Esophagus squamous epithelium (tissue), 5 donors: ENCODE results near the gene ATP5MC2. TPM values are rescaled to one million over a fixed set of nuclear protein-coding genes. Genes with fewer than 3 reads are reported as not detected.

Experiments used
- DNase-seq: peaks from one replicate; lab custom pipeline; 2025; lab: John Stamatoyannopoulos, UW
- H3K27ac ChIP-seq, 4 donors: fragments of 200-600 bp; sonication (generic); one replicate each; pipeline ENCODE4 v1.5.1; 2016 to 2019; ENCODE audit warnings: mild to moderate bottlenecking in 1 of 4
- H3K27me3 ChIP-seq, 4 donors: fragments of 200-600 bp; sonication (generic); 1 replicate in 3 of 4; 2 replicates in 1 of 4; pipeline versions ENCODE4 v1.5.1 to v1.6.0; 2017 to 2021; ENCODE audit warnings: antibody characterized with exemption in 1 of 4
- H3K36me3 ChIP-seq, 3 donors: fragments of 200-600 bp; sonication (generic); one replicate each; pipeline ENCODE4 v1.5.1; 2016 to 2019
- H3K4me1 ChIP-seq, 3 donors: fragments of 200-600 bp; sonication (generic); one replicate each; pipeline ENCODE4 v1.5.1; 2017 to 2019
- H3K4me3 ChIP-seq, 4 donors: fragments of 200-600 bp; sonication (generic); 1 replicate in 3 of 4; 2 replicates in 1 of 4; pipeline ENCODE4 v1.5.1; 2016 to 2019; ENCODE audit warnings: mild to moderate bottlenecking in 2 of 4, moderate library complexity in 1 of 4
- H3K9me3 ChIP-seq, 3 donors: fragments of 200-600 bp; sonication (generic); one replicate each; pipeline ENCODE4 v1.5.1; 2016 to 2019
- POLR2A ChIP-seq, 4 donors: fragments of 450-650 bp; IDR thresholded peaks; one replicate each; pipeline ENCODE4 v1.6.1; 2017; ENCODE audit warnings: antibody characterized with exemption in 4 of 4, mild to moderate bottlenecking in 4 of 4, moderate library complexity in 3 of 4
- WGBS, 2 donors: methylation state at CpG; one replicate each; pipeline ENCODE4 v1.1.5; 2018; 5-methylcytosine and 5-hydroxymethylcytosine counted together
- intact Hi-C: fragments of 100-400 bp; cut with DNase I; formaldehyde crosslinking; loops from one replicate; pipeline ENCODE4 v1.15.0; 2022
- total RNA-seq, 4 donors: library from RNA; depleted of rRNA; stranded (reverse); fragments of >200 nt; gene quantifications; one replicate each; pipeline ENCODE4 v1.1.0, GENCODE V29; 2016
- TF ChIP-seq, protein P1 (sequence below), 6 experiments: fragments of 450-650 bp in 4 of 6; fragments of 200-600 bp in 2 of 6; sonication (generic) in 2 of 6; IDR thresholded peaks; one replicate each; pipeline ENCODE4 v1.5.1; 2016 to 2019; ENCODE audit warnings: antibody characterized with exemption in 6 of 6, mild to moderate bottlenecking in 4 of 6, moderate library complexity in 4 of 6
- donor health status: DM: yes; HTN: yes; CAD: no.

Gene ATP5MC2
- total RNA-seq, 4 donors from 2014 or later = 240 to 303 (median 268) TPM

DNA sequence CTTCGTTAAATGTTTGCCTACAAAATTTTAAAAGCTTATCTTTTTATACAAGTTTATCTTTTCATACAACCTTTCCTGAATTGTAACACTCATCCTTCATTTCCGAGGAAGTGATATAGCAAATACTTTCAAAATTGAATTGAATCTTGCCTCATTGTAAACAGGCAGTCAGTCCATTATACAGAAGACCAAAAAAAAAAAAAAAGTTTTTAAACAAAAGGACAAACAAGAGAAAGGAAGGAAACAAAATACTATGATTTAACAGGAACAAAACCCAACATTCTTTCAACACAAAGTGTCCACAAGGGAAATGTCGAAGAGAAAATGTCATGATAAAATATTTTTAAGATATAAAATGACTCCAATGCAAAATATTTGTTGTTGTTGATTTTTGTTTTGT is 58.2 kb downstream of the ATP5MC2 start:
- no peak for TF ChIP-seq POLR2A (IDR thresholded peaks at IDR 0.05)
- TF ChIP-seq, protein P1, sequence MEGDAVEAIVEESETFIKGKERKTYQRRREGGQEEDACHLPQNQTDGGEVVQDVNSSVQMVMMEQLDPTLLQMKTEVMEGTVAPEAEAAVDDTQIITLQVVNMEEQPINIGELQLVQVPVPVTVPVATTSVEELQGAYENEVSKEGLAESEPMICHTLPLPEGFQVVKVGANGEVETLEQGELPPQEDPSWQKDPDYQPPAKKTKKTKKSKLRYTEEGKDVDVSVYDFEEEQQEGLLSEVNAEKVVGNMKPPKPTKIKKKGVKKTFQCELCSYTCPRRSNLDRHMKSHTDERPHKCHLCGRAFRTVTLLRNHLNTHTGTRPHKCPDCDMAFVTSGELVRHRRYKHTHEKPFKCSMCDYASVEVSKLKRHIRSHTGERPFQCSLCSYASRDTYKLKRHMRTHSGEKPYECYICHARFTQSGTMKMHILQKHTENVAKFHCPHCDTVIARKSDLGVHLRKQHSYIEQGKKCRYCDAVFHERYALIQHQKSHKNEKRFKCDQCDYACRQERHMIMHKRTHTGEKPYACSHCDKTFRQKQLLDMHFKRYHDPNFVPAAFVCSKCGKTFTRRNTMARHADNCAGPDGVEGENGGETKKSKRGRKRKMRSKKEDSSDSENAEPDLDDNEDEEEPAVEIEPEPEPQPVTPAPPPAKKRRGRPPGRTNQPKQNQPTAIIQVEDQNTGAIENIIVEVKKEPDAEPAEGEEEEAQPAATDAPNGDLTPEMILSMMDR (IDR thresholded peaks at IDR 0.05) = no peak
- intact Hi-C loops = no loop called here
- 42 to 47% methylated on average over 3 of the region's 3 CpGs for WGBS, 2 donors
- Histone ChIP-seq H3K4me1 (peaks cover 15 to 94% (median 34%) of the 10 kb centered on the region in 3 donors), H3K36me3 (peaks cover 0 to 18% (median 0%) of the 10 kb centered on the region in 3 donors), H3K27me3 (no peaks in the 10 kb centered on the region), H3K9me3 (no peaks in the 10 kb centered on the region), H3K4me3 (peak overlapping the region in 2 of 4 donors; percentile 0 to 34), H3K27ac (peak overlapping the region in 2 of 4 donors; percentile 45 to 52)
- no peak for DNase-seq

DNA sequence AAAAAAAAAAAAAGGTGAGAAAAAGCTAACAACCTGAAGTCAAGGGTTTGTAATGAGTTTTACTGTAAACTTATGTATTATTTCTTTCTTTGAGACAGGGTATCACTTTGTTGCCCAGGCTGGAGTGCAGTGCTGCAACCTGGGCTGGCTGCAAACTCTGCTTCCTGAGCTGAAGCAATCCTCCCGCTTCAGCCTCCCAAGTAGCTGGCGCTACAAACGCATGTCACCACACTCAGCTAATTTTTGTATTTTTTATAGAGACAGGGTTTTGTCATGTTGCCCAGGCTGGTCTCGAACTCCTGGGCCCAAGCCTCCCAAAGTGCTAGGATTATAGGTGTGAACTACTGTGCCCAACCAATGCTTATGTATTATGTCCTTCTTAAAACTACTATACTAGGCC is 58.9 kb downstream of the ATP5MC2 start:
- Histone ChIP-seq H3K4me1 (peaks cover 15 to 91% (median 32%) of the 10 kb centered on the region in 3 donors), H3K9me3 (no peaks in the 10 kb centered on the region), H3K4me3 (no peak overlapping the region), H3K27ac (peak overlapping the region in 3 of 4 donors; percentile 45 to 52 (median 50)), H3K27me3 (no peaks in the 10 kb centered on the region), H3K36me3 (peaks cover 0 to 21% (median 0%) of the 10 kb centered on the region in 3 donors)
- intact Hi-C loops = no loop called here
- no peak for TF ChIP-seq POLR2A (IDR thresholded peaks at IDR 0.05)
- WGBS, 2 donors = 63 to 83% methylated on average over 4 of the region's 4 CpGs
- DNase-seq = no peak

Other genes with a start within 250 kb of the ATP5MC2 start
- gene PRR13, start 234.3 kb downstream of the ATP5MC2 start, total RNA-seq = 10 to 100 TPM; 24.9 to 72.9 (median 51.1) TPM
- gene PCBP2, start 224.0 kb downstream of the ATP5MC2 start, total RNA-seq = 100 to 1,000 TPM; 202 to 400 (median 287) TPM
- gene MAP3K12, start 176.6 kb downstream of the ATP5MC2 start, total RNA-seq = 1 to 10 TPM in 3 of 4 donors, under 1 TPM in 1; 0.80 to 8.4 (median 2.7) TPM
- 10 to 100 TPM; 19.5 to 25.9 (median 22.7) TPM for gene TARBP2, start 174.8 kb downstream of the ATP5MC2 start, total RNA-seq
- gene NPFF, start 168.6 kb downstream of the ATP5MC2 start, total RNA-seq = under 1 TPM in 1 of 4 donors, not detected in 3; 0.70 TPM
- gene ATF7, start 49.7 kb downstream of the ATP5MC2 start, total RNA-seq = 10 to 100 TPM; 12.5 to 28.0 (median 20.6) TPM
- 100 to 1,000 TPM in 1 of 4 donors, 10 to 100 TPM in 3; 29.5 to 159 (median 52.2) TPM for gene CALCOCO1, start 51.4 kb upstream of the ATP5MC2 start, total RNA-seq
- gene CISTR, start 75.9 kb upstream of the ATP5MC2 start, total RNA-seq = not detected